ENCODE results near the gene EPHA4. TPM values are rescaled to one million over a fixed set of nuclear protein-coding genes. Genes with fewer than 3 reads are reported as not detected.
A peak's percentile ranks its signal among the peaks of the same experiment; 100 is the strongest.

Gene EPHA4
- total RNA-seq, 2 donors from 2014 or later: 70.7 to 88.2 TPM

GRCh38 chr2:221444106-221444505, 128.0 kb downstream of the EPHA4 start:
- H3K4me1 Mint-ChIP-seq: peaks cover 7% of the 10 kb centered on the region
- H3K4me3 Mint-ChIP-seq: no peak overlapping the region
- no peak overlapping the region for H3K27ac Mint-ChIP-seq
- DNase-seq (no peak), ATAC-seq (no peak)
- no peaks in the 10 kb centered on the region for H3K9me3 ChIP-seq (ENCODE audit: control insufficient read depth, low read length, poor library complexity, severe bottlenecking)
- peaks cover 6% of the 10 kb centered on the region for H3K36me3 Mint-ChIP-seq (ENCODE audit: low read depth)
- H3K27me3 Mint-ChIP-seq: no peaks in the 10 kb centered on the region

DNA sequence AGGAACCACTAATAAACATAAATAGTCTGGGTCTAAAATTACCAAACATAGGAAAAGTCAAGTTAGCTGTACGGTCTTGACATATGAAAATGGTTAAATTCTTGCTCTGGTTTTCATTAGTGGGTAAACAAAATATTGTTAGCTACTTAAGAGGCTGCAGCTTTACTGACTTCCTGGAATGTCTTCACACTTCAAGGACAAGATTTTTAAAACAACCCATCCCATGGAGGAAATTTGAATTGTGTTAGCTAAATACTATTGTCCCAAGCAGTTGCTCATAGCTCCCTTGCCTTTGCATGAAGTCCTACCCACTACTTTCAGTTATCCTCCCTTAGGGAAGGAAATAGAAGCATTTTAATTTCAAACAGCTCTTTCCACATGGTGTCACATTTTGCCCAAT, 128.5 kb downstream of the EPHA4 start:
- no peak overlapping the region for H3K27ac Mint-ChIP-seq
- H3K36me3 Mint-ChIP-seq (ENCODE audit: low read depth): peaks cover 6% of the 10 kb centered on the region
- H3K27me3 Mint-ChIP-seq: no peaks in the 10 kb centered on the region
- no peak for ATAC-seq
- no peak for DNase-seq
- no peak overlapping the region for H3K4me3 Mint-ChIP-seq
- no peaks in the 10 kb centered on the region for H3K9me3 ChIP-seq (ENCODE audit: control insufficient read depth, low read length, poor library complexity, severe bottlenecking)
- H3K4me1 Mint-ChIP-seq: peaks cover 6% of the 10 kb centered on the region

- Mint-ChIP-seq H3K4me1 (peaks cover 4% of the 10 kb centered on the region), H3K4me3 (no peak overlapping the region), H3K36me3 (ENCODE audit: low read depth) (peaks cover 6% of the 10 kb centered on the region), H3K27me3 (no peaks in the 10 kb centered on the region), H3K27ac (no peak overlapping the region)
- no peaks in the 10 kb centered on the region for H3K9me3 ChIP-seq (ENCODE audit: control insufficient read depth, low read length, poor library complexity, severe bottlenecking)
- ATAC-seq (no peak), DNase-seq (no peak)
Observed at GRCh38 chr2:221442128-221442527, 130.0 kb downstream of the EPHA4 start.

- ATAC-seq: no peak
Observed at GRCh38 chr2:221439761-221440479, 132.2 kb downstream of the EPHA4 start.

DNA sequence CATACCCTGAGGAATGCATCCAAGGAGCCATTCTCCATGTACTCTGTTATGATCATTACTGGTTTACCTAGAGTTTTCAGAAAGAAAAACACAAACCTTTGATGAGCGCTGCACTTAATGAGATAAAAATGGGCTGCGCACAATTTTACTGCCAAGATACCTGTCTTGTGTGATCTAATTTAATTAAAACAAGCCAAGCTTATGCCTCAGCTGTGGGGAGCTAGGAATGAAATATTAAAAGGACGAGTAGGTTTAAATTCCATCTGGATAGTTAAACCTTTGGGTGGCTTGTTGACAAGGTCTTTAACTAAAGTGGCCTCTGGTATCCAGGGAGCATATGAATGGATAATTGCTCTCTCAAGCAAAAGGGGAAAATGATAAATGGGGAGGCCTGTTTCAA, 135.0 kb downstream of the EPHA4 start:
- H3K4me3 Mint-ChIP-seq: no peak overlapping the region
- no peaks in the 10 kb centered on the region for H3K27me3 Mint-ChIP-seq
- peaks cover 5% of the 10 kb centered on the region for H3K4me1 Mint-ChIP-seq
- no peak overlapping the region for H3K27ac Mint-ChIP-seq
- peaks cover 12% of the 10 kb centered on the region for H3K36me3 Mint-ChIP-seq (ENCODE audit: low read depth)
- DNase-seq (no peak), ATAC-seq (no peak)
- no peaks in the 10 kb centered on the region for H3K9me3 ChIP-seq (ENCODE audit: control insufficient read depth, low read length, poor library complexity, severe bottlenecking)

More at GRCh38 chr2:221439761-221440479, 132.2 kb downstream of the EPHA4 start:
- no peaks in the 10 kb centered on the region for H3K9me3 ChIP-seq (ENCODE audit: control insufficient read depth, low read length, poor library complexity, severe bottlenecking)
- Mint-ChIP-seq H3K4me1 (peaks cover 4% of the 10 kb centered on the region), H3K4me3 (no peak overlapping the region), H3K36me3 (ENCODE audit: low read depth) (peaks cover 10% of the 10 kb centered on the region), H3K27me3 (no peaks in the 10 kb centered on the region), H3K27ac (peak overlapping the region; percentile 21)
- DNase-seq: no peak

DNA sequence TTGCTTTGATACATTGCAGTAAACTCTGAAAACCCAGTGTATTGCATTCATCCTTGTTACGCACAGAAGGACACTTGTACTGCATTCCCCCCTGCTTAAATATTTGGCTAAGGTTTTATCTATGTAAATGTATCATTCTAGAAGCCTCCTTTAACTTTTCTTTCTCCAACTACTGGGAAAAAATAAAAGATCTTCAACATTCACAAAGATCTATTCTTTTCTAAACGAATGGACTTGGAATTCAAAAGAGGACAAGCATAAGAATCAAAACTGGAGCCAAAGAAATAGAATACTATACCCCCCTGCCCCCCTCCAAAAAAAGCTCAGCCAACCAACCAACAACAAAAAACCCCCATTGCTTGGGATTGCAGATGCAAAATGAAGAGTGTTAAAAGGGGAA, 136.9 kb downstream of the EPHA4 start:
- no peaks in the 10 kb centered on the region for H3K9me3 ChIP-seq (ENCODE audit: control insufficient read depth, low read length, poor library complexity, severe bottlenecking)
- DNase-seq (no peak), ATAC-seq (no peak)
- H3K36me3 Mint-ChIP-seq (ENCODE audit: low read depth): peaks cover 11% of the 10 kb centered on the region
- H3K27me3 Mint-ChIP-seq: no peaks in the 10 kb centered on the region
- H3K27ac Mint-ChIP-seq: no peak overlapping the region
- H3K4me3 Mint-ChIP-seq: no peak overlapping the region
- H3K4me1 Mint-ChIP-seq: peaks cover 2% of the 10 kb centered on the region

DNA sequence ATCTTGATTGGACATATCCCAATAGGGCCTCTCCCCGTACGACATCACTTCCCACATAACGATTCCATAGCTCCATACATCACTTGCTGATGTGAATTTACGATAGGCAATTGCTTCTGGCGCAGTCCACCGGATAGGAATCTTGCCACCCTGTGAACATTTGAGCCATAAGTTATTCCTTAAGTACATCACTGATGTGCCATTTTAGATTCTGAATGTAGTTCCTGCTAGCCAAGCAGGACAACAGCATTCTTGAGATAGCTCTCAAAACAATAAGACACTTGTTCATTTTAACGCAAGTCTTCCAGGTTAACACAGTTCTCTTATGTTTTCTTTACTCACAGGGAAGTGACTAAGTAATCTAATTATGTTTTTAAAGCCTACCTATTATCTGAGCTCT, 138.0 kb downstream of the EPHA4 start:
- Mint-ChIP-seq H3K36me3 (ENCODE audit: low read depth) (peaks cover 11% of the 10 kb centered on the region), H3K4me3 (no peak overlapping the region), H3K27me3 (no peaks in the 10 kb centered on the region), H3K4me1 (peaks cover 2% of the 10 kb centered on the region), H3K27ac (no peak overlapping the region)
- no peak for ATAC-seq
- H3K9me3 ChIP-seq (ENCODE audit: control insufficient read depth, low read length, poor library complexity, severe bottlenecking): no peaks in the 10 kb centered on the region
- DNase-seq: no peak

DNA sequence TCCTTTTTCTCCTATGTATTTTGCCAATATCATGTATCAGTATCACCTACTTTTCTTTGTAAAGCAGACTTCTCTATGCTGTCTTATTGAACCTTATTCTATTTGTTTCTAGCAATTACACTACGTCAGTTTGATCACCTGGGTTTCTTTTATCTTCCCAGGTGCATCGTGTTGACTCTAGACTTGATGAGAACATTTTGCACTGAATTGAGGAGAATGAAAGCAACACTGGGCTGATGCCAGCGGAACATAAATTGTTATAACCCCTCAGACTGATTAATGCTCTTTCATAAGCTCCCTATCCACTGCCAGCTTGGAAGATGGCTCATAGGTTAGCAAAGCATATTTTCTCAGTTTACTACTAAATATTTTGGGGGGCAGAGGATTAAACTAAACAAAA, 140.6 kb downstream of the EPHA4 start:
- H3K4me3 Mint-ChIP-seq: no peak overlapping the region
- no peak overlapping the region for H3K27ac Mint-ChIP-seq
- H3K9me3 ChIP-seq (ENCODE audit: control insufficient read depth, low read length, poor library complexity, severe bottlenecking): no peaks in the 10 kb centered on the region
- peaks cover 5% of the 10 kb centered on the region for H3K4me1 Mint-ChIP-seq
- peaks cover 9% of the 10 kb centered on the region for H3K36me3 Mint-ChIP-seq (ENCODE audit: low read depth)
- ATAC-seq: no peak
- DNase-seq: no peak
- H3K27me3 Mint-ChIP-seq: no peaks in the 10 kb centered on the region

- DNase-seq: no peak
- no peaks in the 10 kb centered on the region for H3K9me3 ChIP-seq (ENCODE audit: control insufficient read depth, low read length, poor library complexity, severe bottlenecking)
- peaks cover 7% of the 10 kb centered on the region for H3K36me3 Mint-ChIP-seq (ENCODE audit: low read depth)
- ATAC-seq: no peak
- no peak overlapping the region for H3K27ac Mint-ChIP-seq
- H3K4me1 Mint-ChIP-seq: peaks cover 5% of the 10 kb centered on the region
- no peaks in the 10 kb centered on the region for H3K27me3 Mint-ChIP-seq
- no peak overlapping the region for H3K4me3 Mint-ChIP-seq
Observed at GRCh38 chr2:221429741-221430491, 142.2 kb downstream of the EPHA4 start.

- H3K36me3 Mint-ChIP-seq (ENCODE audit: low read depth): peaks cover 10% of the 10 kb centered on the region
- no peaks in the 10 kb centered on the region for H3K27me3 Mint-ChIP-seq
- H3K4me1 Mint-ChIP-seq: peaks cover 7% of the 10 kb centered on the region
- H3K4me3 Mint-ChIP-seq: no peak overlapping the region
- DNase-seq (no peak), ATAC-seq (no peak)
- H3K9me3 ChIP-seq (ENCODE audit: control insufficient read depth, low read length, poor library complexity, severe bottlenecking): no peaks in the 10 kb centered on the region
- H3K27ac Mint-ChIP-seq: no peak overlapping the region
Observed at GRCh38 chr2:221428896-221429295, 143.2 kb downstream of the EPHA4 start.

DNA sequence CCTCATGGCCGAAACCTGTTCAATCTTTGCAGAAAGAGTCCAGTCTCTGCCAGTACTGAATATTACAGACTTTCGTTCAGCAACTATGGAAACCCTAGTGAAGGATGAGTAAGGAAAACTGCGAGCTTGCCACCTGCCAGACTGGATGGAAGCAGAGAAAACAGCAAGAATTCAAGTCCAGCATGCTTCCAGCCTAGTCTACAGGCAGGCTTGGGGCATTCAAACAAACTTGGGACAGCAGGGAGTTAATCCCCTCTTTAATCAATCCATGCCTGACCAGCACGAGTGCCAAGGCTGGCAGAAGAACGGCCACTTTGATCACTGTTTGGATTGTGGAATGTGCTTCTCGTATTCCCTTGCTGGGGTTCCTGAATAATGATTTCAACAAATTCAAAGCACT, 145.2 kb downstream of the EPHA4 start:
- no peak overlapping the region for H3K4me3 Mint-ChIP-seq
- DNase-seq: no peak
- no peaks in the 10 kb centered on the region for H3K27me3 Mint-ChIP-seq
- H3K4me1 Mint-ChIP-seq: peaks cover 5% of the 10 kb centered on the region
- H3K36me3 Mint-ChIP-seq (ENCODE audit: low read depth): peaks cover 8% of the 10 kb centered on the region
- no peaks in the 10 kb centered on the region for H3K9me3 ChIP-seq (ENCODE audit: control insufficient read depth, low read length, poor library complexity, severe bottlenecking)
- H3K27ac Mint-ChIP-seq: no peak overlapping the region
- no peak for ATAC-seq

DNA sequence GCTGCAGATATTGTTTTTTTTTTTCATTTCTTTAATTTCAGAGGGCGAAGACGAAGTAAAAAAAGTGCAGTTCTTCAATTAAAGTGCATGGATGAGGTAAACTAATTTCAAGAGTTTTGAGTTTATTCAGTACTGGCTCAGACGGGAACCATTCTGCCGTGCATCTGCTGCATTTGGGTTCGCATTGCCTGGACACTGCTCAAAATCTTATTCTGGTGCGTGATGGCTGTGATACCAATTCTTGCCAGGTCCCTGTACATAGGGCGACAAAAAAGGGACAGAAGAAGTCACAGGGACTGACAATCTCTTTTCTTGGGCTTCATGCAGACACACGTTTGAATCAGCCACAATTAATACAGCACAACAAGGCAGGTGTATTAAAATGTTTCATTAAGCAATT, 146.2 kb downstream of the EPHA4 start:
- H3K27ac Mint-ChIP-seq: no peak overlapping the region
- no peak for DNase-seq
- H3K4me3 Mint-ChIP-seq: no peak overlapping the region
- H3K4me1 Mint-ChIP-seq: peaks cover 6% of the 10 kb centered on the region
- no peaks in the 10 kb centered on the region for H3K9me3 ChIP-seq (ENCODE audit: control insufficient read depth, low read length, poor library complexity, severe bottlenecking)
- H3K36me3 Mint-ChIP-seq (ENCODE audit: low read depth): peaks cover 8% of the 10 kb centered on the region
- no peaks in the 10 kb centered on the region for H3K27me3 Mint-ChIP-seq
- no peak for ATAC-seq

- no peaks in the 10 kb centered on the region for H3K9me3 ChIP-seq (ENCODE audit: control insufficient read depth, low read length, poor library complexity, severe bottlenecking)
- Mint-ChIP-seq H3K4me3 (no peak overlapping the region), H3K36me3 (ENCODE audit: low read depth) (peaks cover 7% of the 10 kb centered on the region), H3K27me3 (no peaks in the 10 kb centered on the region), H3K27ac (no peak overlapping the region), H3K4me1 (peaks cover 10% of the 10 kb centered on the region)
- DNase-seq (no peak), ATAC-seq (no peak)
Observed at GRCh38 chr2:221425353-221425752, 146.8 kb downstream of the EPHA4 start.
